Peyer's patch (tissue), 4 donors: ENCODE results near the gene GNAO1. TPM values are rescaled to one million over a fixed set of nuclear protein-coding genes. Genes with fewer than 3 reads are reported as not detected.

ENCODE experiments used
- DNase-seq, 3 donors: peaks; one replicate each; pipeline ENCODE4 v3.0.0-alpha.2; 2017 to 2019
- H3K27ac ChIP-seq, 4 donors: fragments of 200-600 bp; sonication (generic); one replicate each; pipeline ENCODE4 v1.5.1; 2016 to 2019
- H3K27me3 ChIP-seq, 2 donors: fragments of 200-600 bp; sonication (generic); one replicate each; pipeline ENCODE4 v1.5.1; 2019
- H3K36me3 ChIP-seq, 3 donors: fragments of 200-600 bp; sonication (generic); one replicate each; pipeline ENCODE4 v1.5.1; 2016 to 2019
- H3K4me1 ChIP-seq, 4 donors: fragments of 200-600 bp; sonication (generic); one replicate each; pipeline ENCODE4 v1.5.1; 2016 to 2019
- H3K4me3 ChIP-seq, 4 donors: fragments of 200-600 bp; sonication (generic); 1 replicate in 3 of 4; 2 replicates in 1 of 4; pipeline ENCODE4 v1.5.1; 2016 to 2019; ENCODE audit warnings: mild to moderate bottlenecking in 1 of 4
- H3K9me3 ChIP-seq, 4 donors: fragments of 200-600 bp; sonication (generic); one replicate each; pipeline ENCODE4 v1.5.1; 2016 to 2019; ENCODE audit warnings: mild to moderate bottlenecking in 1 of 4
- CTCF ChIP-seq, 6 experiments: fragments of 450-650 bp in 4 of 6; fragments of 200-600 bp in 2 of 6; sonication (generic) in 1 of 6; IDR thresholded peaks; one replicate each; pipeline ENCODE4 v1.5.1; 2017 to 2019; ENCODE audit warnings: antibody characterized with exemption in 6 of 6, mild to moderate bottlenecking in 3 of 6, moderate library complexity in 1 of 6
- POLR2A ChIP-seq, 2 donors: fragments of 450-650 bp; IDR thresholded peaks; one replicate each; pipeline ENCODE4 v1.5.1; 2017; ENCODE audit warnings: antibody characterized with exemption in 2 of 2, mild to moderate bottlenecking in 2 of 2, moderate library complexity in 2 of 2
- total RNA-seq, 4 donors: library from RNA; depleted of rRNA; stranded (reverse); fragments of >200 nt; gene quantifications; one replicate each; pipeline ENCODE4 v1.1.0, GENCODE V29; 2016

Gene GNAO1
- total RNA-seq, 4 donors from 2014 or later = 6.3 to 39.6 (median 7.3) TPM

DNA sequence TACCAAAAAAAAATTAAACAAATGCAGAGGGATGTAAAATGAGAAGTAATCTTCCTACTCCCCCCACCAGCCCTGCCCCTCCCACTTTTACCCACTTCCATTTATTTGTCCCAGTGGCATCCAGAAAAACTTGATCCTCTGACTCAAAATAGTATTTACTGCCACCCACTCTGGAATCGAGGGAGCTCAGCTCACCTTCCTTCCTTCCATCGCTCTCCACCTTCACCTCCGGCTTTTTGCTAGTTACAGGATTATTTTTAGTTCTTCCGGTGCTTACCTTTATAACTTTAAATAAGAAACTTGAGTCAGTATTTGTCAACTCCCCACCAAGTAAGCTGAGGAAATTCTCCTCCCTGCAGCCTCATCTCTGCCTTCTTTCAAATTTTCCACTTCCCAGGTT, 139.2 kb downstream of the GNAO1 start:
- Histone ChIP-seq H3K9me3 (no peaks in the 10 kb centered on the region), H3K4me1 (no peaks in the 10 kb centered on the region), H3K4me3 (no peak overlapping the region), H3K27me3 (no peaks in the 10 kb centered on the region), H3K36me3 (peaks cover 0 to 7% (median 0%) of the 10 kb centered on the region in 3 donors), H3K27ac (no peak overlapping the region)
- no peak for DNase-seq
- TF ChIP-seq CTCF (IDR thresholded peaks at IDR 0.05) = no peak
- no peak for TF ChIP-seq POLR2A (IDR thresholded peaks at IDR 0.05)

DNA sequence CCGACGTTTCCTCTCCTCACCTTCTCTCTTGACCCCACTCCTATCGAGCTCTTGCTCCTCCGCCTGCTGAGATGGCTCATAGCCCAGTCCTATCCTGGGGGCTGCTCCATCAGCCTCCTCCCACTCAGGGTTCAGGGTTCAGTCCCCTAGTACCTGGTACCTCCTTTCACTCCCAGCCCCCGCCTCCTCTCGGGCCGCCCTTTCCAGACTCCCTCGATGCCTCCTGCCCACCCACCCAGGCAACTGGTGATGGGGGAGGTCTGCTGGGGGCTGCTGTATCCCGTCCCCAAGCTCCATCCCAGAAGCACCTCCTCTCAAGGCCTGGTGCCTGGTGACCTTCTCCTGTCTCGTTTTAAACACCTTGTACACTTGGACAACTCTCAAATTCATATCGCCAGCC, 140.1 kb downstream of the GNAO1 start:
- TF ChIP-seq POLR2A (IDR thresholded peaks at IDR 0.05) (no peak), CTCF (IDR thresholded peaks at IDR 0.05) (no peak)
- Histone ChIP-seq H3K27me3 (no peaks in the 10 kb centered on the region), H3K27ac (no peak overlapping the region), H3K4me3 (no peak overlapping the region), H3K36me3 (peaks cover 0 to 7% (median 0%) of the 10 kb centered on the region in 3 donors), H3K4me1 (no peaks in the 10 kb centered on the region), H3K9me3 (no peaks in the 10 kb centered on the region)
- DNase-seq = no peak

DNA sequence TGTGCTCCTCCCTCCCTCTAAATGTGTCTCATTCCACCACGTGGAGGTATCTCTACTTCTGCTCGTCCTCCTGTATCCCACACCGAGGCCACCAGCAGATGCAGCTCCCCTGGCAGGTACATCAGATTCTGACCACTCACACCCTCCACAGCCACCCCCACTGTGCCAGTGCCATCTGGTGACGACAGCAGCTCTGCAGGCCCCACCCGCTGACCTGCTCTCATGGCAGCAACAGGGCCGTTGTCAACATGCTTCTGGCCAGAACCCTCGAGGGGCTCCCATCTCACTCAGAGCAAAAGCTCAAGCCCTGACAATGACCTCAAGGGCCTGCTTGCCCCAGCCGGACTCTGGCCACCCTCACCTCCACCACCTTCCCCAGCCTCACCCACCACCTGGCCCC, 140.6 kb downstream of the GNAO1 start:
- H3K36me3 ChIP-seq = peaks cover 0 to 7% (median 0%) of the 10 kb centered on the region in 3 donors
- no peaks in the 10 kb centered on the region for H3K4me1 ChIP-seq
- TF ChIP-seq POLR2A (IDR thresholded peaks at IDR 0.05) (no peak), CTCF (IDR thresholded peaks at IDR 0.05) (no peak)
- no peak for DNase-seq
- H3K27ac ChIP-seq = no peak overlapping the region
- no peaks in the 10 kb centered on the region for H3K9me3 ChIP-seq
- H3K4me3 ChIP-seq = no peak overlapping the region
- H3K27me3 ChIP-seq = no peaks in the 10 kb centered on the region

DNA sequence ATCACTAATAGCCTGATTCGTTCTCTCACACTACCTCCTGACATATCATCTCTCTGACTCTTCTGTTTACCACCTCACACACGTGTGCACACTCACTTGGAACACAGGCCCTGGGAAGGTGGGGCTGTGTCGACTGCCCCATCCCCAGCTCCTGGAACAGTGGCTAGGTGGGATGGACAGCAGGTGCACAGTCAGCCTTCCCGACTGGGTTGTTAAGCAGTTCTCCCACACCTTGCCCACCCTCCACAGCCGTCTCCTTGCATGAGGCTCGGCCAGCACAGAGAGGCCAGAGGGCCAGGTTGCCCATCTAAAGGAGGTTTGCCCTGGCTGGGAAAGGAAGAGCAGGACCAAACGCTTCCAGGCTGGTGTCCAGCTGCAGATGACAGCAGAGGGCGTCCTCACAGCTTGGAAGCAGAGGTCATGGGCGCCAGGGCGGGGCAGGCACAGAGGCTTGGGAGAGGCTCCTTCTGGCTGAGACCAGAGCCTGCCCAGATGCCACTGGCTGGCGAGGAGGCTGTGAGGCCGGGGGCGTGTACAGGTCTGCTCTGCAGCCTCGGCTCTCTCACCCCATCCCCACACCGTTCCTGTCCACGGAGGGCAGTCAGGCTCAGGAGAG, 141.3 kb downstream of the GNAO1 start:
- H3K36me3 ChIP-seq = peaks cover 0 to 7% (median 0%) of the 10 kb centered on the region in 3 donors
- H3K4me1 ChIP-seq = no peaks in the 10 kb centered on the region
- no peaks in the 10 kb centered on the region for H3K9me3 ChIP-seq
- TF ChIP-seq POLR2A (IDR thresholded peaks at IDR 0.05) = no peak
- peak in 3 of 6 experiments; percentile 14 to 46 (median 34) for TF ChIP-seq CTCF (IDR thresholded peaks at IDR 0.05)
- no peaks in the 10 kb centered on the region for H3K27me3 ChIP-seq
- DNase-seq = peak in 2 of 3 donors; percentile 64 to 75
- no peak overlapping the region for H3K4me3 ChIP-seq
- no peak overlapping the region for H3K27ac ChIP-seq

DNA sequence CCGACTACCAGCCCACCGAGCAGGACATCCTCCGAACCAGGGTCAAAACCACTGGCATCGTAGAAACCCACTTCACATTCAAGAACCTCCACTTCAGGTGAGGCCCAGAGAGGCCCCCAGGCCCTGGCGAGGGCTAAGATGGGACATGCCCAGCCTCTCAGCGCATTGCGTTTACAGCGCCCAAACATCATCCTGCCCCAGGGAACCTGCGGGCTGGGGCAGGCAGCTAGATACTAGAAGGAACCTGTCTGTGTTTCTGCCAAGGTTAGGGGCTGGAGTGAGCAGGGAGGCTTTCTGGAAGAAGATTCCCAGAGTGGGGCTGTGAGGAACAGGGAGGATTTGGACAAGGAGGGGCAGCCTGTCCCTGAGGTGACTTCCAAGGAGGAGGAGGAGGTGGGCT, 143.5 kb downstream of the GNAO1 start:
- Histone ChIP-seq H3K27ac (no peak overlapping the region), H3K9me3 (no peaks in the 10 kb centered on the region), H3K27me3 (no peaks in the 10 kb centered on the region), H3K4me3 (no peak overlapping the region), H3K36me3 (peaks cover 0 to 7% (median 0%) of the 10 kb centered on the region in 3 donors), H3K4me1 (no peaks in the 10 kb centered on the region)
- TF ChIP-seq CTCF (IDR thresholded peaks at IDR 0.05) (no peak), POLR2A (IDR thresholded peaks at IDR 0.05) (no peak)
- no peak for DNase-seq
